ENCODE results near the gene LYZL6. TPM values are rescaled to one million over a fixed set of nuclear protein-coding genes. Genes with fewer than 3 reads are reported as not detected.
"Not testable (repeated sequence)": the region's sequence is repeated elsewhere in the genome, so short reads cannot be mapped to it uniquely, and the experiment has no call there.

The LYZL6 gene
- total and polyA plus RNA-seq, 5 donors from 2014 or later: not detected

DNA sequence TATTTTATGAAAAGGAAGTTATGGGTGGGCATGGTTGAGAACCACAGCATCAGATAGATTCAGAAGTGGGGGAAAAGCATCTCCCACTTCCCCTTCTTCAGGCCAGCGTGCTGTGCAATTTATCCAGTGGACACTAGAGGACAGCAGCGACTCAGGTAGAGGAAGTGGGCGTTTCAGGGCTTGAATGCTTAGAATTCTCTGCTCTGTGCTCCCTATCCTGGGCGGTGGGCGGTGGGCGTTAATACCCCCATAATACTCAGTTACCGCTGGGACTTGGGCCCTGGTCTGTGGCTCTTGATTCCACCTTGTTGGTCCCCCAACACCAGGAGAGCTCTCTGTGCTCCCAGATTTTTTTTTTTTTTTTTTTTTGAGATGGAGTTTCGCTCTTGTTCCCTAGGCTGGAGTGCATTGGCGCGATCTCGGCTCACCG, 3.7 kb upstream of the LYZL6 start:
- H3K27ac ChIP-seq (ENCODE audit: insufficient read depth, low read length, poor library complexity, severe bottlenecking): no peak overlapping the region
- no peaks in the 10 kb centered on the region for H3K36me3 ChIP-seq (ENCODE audit: control insufficient read depth, insufficient read depth, low read length)
- no peaks in the 10 kb centered on the region for H3K36me3 Mint-ChIP-seq
- no peak overlapping the region for H3K4me3 ChIP-seq (ENCODE audit: low read depth, low read length)
- peak in 2 of 3 donors; percentile 11 to 60 for DNase-seq
- no peaks in the 10 kb centered on the region for H3K9me3 ChIP-seq (ENCODE audit: control insufficient read depth in 2 of 2, low read length in 2 of 2)
- H3K4me1 Mint-ChIP-seq: peaks cover 0 to 4% (median 0%) of the 10 kb centered on the region in 4 donors
- no peaks in the 10 kb centered on the region for H3K27me3 ChIP-seq (ENCODE audit: control insufficient read depth, insufficient read depth, low read length)
- no peaks in the 10 kb centered on the region for H3K9me3 Mint-ChIP-seq
- peaks cover 22% of the 10 kb centered on the region for H3K27me3 Mint-ChIP-seq
- H3K27ac Mint-ChIP-seq: no peak overlapping the region
- H3K4me3 Mint-ChIP-seq: no peak overlapping the region
- H3K4me1 ChIP-seq (ENCODE audit: control insufficient read depth, insufficient read depth, low read length, poor library complexity, severe bottlenecking): no peaks in the 10 kb centered on the region
- peak; percentile 67 to 82 for ATAC-seq (ENCODE audit: low read depth in 2 of 2)

- DNase-seq (no peak), ATAC-seq (ENCODE audit: low read depth in 2 of 2) (no peak)
- no peaks in the 10 kb centered on the region for H3K9me3 Mint-ChIP-seq
- Histone ChIP-seq H3K4me1 (ENCODE audit: control insufficient read depth, insufficient read depth, low read length, poor library complexity, severe bottlenecking) (no peaks in the 10 kb centered on the region), H3K9me3 (ENCODE audit: control insufficient read depth in 2 of 2, low read length in 2 of 2) (no peaks in the 10 kb centered on the region), H3K36me3 (ENCODE audit: control insufficient read depth, insufficient read depth, low read length) (no peaks in the 10 kb centered on the region), H3K4me3 (ENCODE audit: low read depth, low read length) (no peak overlapping the region), H3K27me3 (ENCODE audit: control insufficient read depth, insufficient read depth, low read length) (no peaks in the 10 kb centered on the region), H3K27ac (ENCODE audit: insufficient read depth, low read length, poor library complexity, severe bottlenecking) (no peak overlapping the region)
- H3K27ac Mint-ChIP-seq: no peak overlapping the region
- no peaks in the 10 kb centered on the region for H3K36me3 Mint-ChIP-seq
- no peak overlapping the region for H3K4me3 Mint-ChIP-seq
- H3K27me3 Mint-ChIP-seq: peaks cover 23% of the 10 kb centered on the region
- no peaks in the 10 kb centered on the region for H3K4me1 Mint-ChIP-seq
Measured at GRCh38 chr17:35944151-35944550, 638 bp upstream of the LYZL6 start.

- Histone ChIP-seq H3K36me3 (ENCODE audit: control insufficient read depth, insufficient read depth, low read length) (no peaks in the 10 kb centered on the region), H3K4me1 (ENCODE audit: control insufficient read depth, insufficient read depth, low read length, poor library complexity, severe bottlenecking) (no peaks in the 10 kb centered on the region), H3K4me3 (ENCODE audit: low read depth, low read length) (no peak overlapping the region), H3K27me3 (ENCODE audit: control insufficient read depth, insufficient read depth, low read length) (peaks cover 3% of the 10 kb centered on the region), H3K9me3 (ENCODE audit: control insufficient read depth in 2 of 2, low read length in 2 of 2) (no peaks in the 10 kb centered on the region), H3K27ac (ENCODE audit: insufficient read depth, low read length, poor library complexity, severe bottlenecking) (no peak overlapping the region)
- H3K27me3 Mint-ChIP-seq: peaks cover 26% of the 10 kb centered on the region
- DNase-seq: no peak
- no peak for ATAC-seq (ENCODE audit: low read depth in 2 of 2)
- no peak overlapping the region for H3K27ac Mint-ChIP-seq
- H3K4me1 Mint-ChIP-seq: no peaks in the 10 kb centered on the region
- H3K9me3 Mint-ChIP-seq: no peaks in the 10 kb centered on the region
- H3K36me3 Mint-ChIP-seq: no peaks in the 10 kb centered on the region
- no peak overlapping the region for H3K4me3 Mint-ChIP-seq
Measured at GRCh38 chr17:35942588-35943186, 826 bp downstream of the LYZL6 start.

GRCh38 chr17:35938492-35938891, 5.0 kb downstream of the LYZL6 start:
- H3K27me3 Mint-ChIP-seq: peaks cover 25% of the 10 kb centered on the region
- ATAC-seq (ENCODE audit: low read depth in 2 of 2); H3K9me3 ChIP-seq (ENCODE audit: control insufficient read depth in 2 of 2, low read length in 2 of 2); H3K9me3 Mint-ChIP-seq; H3K27ac Mint-ChIP-seq; H3K36me3 Mint-ChIP-seq; H3K4me3 ChIP-seq (ENCODE audit: low read depth, low read length); H3K4me1 Mint-ChIP-seq; H3K4me1 ChIP-seq (ENCODE audit: control insufficient read depth, insufficient read depth, low read length, poor library complexity, severe bottlenecking); DNase-seq; H3K27ac ChIP-seq (ENCODE audit: insufficient read depth, low read length, poor library complexity, severe bottlenecking); H3K4me3 Mint-ChIP-seq; H3K36me3 ChIP-seq (ENCODE audit: control insufficient read depth, insufficient read depth, low read length); H3K27me3 ChIP-seq (ENCODE audit: control insufficient read depth, insufficient read depth, low read length): not testable (repeated sequence)

GRCh38 chr17:35936063-35936462, 7.5 kb downstream of the LYZL6 start:
- H3K36me3 ChIP-seq (ENCODE audit: control insufficient read depth, insufficient read depth, low read length): no peaks in the 10 kb centered on the region
- H3K27ac ChIP-seq (ENCODE audit: insufficient read depth, low read length, poor library complexity, severe bottlenecking): no peak overlapping the region
- DNase-seq (no peak), ATAC-seq (ENCODE audit: low read depth in 2 of 2) (no peak)
- no peak overlapping the region for H3K4me3 ChIP-seq (ENCODE audit: low read depth, low read length)
- Mint-ChIP-seq H3K27ac (no peak overlapping the region), H3K4me3 (no peak overlapping the region), H3K36me3 (no peaks in the 10 kb centered on the region), H3K4me1 (no peaks in the 10 kb centered on the region), H3K27me3 (peaks cover 30% of the 10 kb centered on the region), H3K9me3 (no peaks in the 10 kb centered on the region)
- peaks cover 3% of the 10 kb centered on the region for H3K27me3 ChIP-seq (ENCODE audit: control insufficient read depth, insufficient read depth, low read length)
- no peaks in the 10 kb centered on the region for H3K4me1 ChIP-seq (ENCODE audit: control insufficient read depth, insufficient read depth, low read length, poor library complexity, severe bottlenecking)
- no peaks in the 10 kb centered on the region for H3K9me3 ChIP-seq (ENCODE audit: control insufficient read depth in 2 of 2, low read length in 2 of 2)

DNA sequence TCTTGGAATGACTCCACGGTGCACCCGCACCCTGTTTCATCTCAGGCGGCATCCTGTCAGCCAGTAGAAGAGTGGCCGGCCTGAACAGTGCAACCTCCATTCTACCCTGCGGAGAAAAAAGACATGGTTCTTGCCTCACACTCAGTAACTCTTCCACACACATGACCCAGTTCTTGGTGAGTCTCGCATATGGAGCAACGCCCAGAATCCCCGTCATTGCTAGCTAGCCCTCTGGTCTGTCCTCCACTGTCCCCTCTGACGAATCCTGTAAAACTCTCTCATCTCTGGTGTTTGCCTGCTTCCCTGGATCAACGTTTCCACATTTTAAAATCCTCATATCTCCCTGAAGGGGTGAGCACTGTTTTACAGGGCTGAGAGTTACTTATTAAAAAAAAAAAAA, 8.8 kb downstream of the LYZL6 start:
- Histone ChIP-seq H3K27me3 (ENCODE audit: control insufficient read depth, insufficient read depth, low read length) (peaks cover 3% of the 10 kb centered on the region), H3K27ac (ENCODE audit: insufficient read depth, low read length, poor library complexity, severe bottlenecking) (no peak overlapping the region), H3K9me3 (ENCODE audit: control insufficient read depth in 2 of 2, low read length in 2 of 2) (no peaks in the 10 kb centered on the region), H3K4me1 (ENCODE audit: control insufficient read depth, insufficient read depth, low read length, poor library complexity, severe bottlenecking) (peaks cover 8% of the 10 kb centered on the region), H3K4me3 (ENCODE audit: low read depth, low read length) (no peak overlapping the region), H3K36me3 (ENCODE audit: control insufficient read depth, insufficient read depth, low read length) (no peaks in the 10 kb centered on the region)
- peaks cover 22% of the 10 kb centered on the region for H3K27me3 Mint-ChIP-seq
- no peak overlapping the region for H3K27ac Mint-ChIP-seq
- H3K4me1 Mint-ChIP-seq: peaks cover 0 to 12% (median 8%) of the 10 kb centered on the region in 4 donors
- no peak for ATAC-seq (ENCODE audit: low read depth in 2 of 2)
- DNase-seq: no peak
- no peaks in the 10 kb centered on the region for H3K9me3 Mint-ChIP-seq
- H3K4me3 Mint-ChIP-seq: no peak overlapping the region
- no peaks in the 10 kb centered on the region for H3K36me3 Mint-ChIP-seq

DNA sequence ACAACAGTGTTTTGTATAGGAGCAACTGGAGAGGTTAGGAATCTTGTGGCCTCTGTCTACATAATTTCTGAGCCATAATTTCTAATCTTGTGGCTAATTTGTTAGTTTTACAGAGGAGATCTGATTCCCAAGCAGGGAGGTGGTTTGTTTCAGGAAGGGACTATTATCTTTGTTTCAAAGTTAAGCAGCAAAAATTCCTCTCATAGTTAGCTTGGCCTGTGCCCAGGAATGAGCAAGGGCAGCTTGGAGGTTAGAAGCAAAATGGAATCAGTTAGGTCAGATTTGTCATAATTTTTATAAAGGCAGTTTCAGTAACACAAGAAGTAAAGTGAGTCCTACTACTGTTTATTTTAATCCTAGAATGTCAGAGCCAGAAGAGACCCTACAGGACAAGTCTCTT, 10.9 kb downstream of the LYZL6 start:
- Histone ChIP-seq H3K9me3 (ENCODE audit: control insufficient read depth in 2 of 2, low read length in 2 of 2) (no peaks in the 10 kb centered on the region), H3K27me3 (ENCODE audit: control insufficient read depth, insufficient read depth, low read length) (no peaks in the 10 kb centered on the region), H3K4me3 (ENCODE audit: low read depth, low read length) (no peak overlapping the region), H3K4me1 (ENCODE audit: control insufficient read depth, insufficient read depth, low read length, poor library complexity, severe bottlenecking) (peaks cover 8% of the 10 kb centered on the region), H3K36me3 (ENCODE audit: control insufficient read depth, insufficient read depth, low read length) (no peaks in the 10 kb centered on the region), H3K27ac (ENCODE audit: insufficient read depth, low read length, poor library complexity, severe bottlenecking) (no peak overlapping the region)
- no peak overlapping the region for H3K27ac Mint-ChIP-seq
- H3K4me3 Mint-ChIP-seq: no peak overlapping the region
- H3K36me3 Mint-ChIP-seq: no peaks in the 10 kb centered on the region
- no peaks in the 10 kb centered on the region for H3K9me3 Mint-ChIP-seq
- DNase-seq (no peak), ATAC-seq (ENCODE audit: low read depth in 2 of 2) (no peak)
- peaks cover 13% of the 10 kb centered on the region for H3K27me3 Mint-ChIP-seq
- H3K4me1 Mint-ChIP-seq: peaks cover 0 to 21% (median 10%) of the 10 kb centered on the region in 4 donors

DNA sequence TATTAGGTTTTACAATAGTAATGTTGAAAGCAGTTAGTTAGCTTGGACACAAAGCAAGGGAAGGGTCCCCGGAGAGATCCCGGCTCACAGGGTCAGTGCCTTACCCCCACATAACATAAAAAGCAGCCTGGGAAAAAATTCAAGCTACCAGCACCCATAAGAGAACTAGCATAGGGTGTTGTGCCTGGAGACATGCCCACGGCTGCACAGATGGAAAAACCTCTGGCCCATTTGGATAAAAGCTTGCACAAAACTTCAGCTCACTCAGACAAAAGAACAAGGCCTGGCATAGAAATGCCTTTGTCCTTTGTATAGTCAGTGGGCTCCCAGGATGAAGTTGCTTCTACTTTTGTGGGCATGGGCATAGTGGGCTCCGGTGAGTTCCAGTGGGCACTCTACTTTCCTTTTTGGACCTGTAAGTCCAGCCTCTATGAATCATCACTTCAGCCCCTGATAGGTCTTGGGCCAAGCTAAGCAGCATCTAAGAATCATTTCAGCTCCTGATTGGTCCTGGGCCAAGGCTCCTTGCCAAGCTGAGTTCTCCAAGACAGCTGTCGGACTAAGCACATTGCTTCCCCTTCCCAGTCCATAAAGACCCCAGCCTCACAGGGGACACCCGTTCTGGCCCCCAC, 11.6 kb downstream of the LYZL6 start:
- Histone ChIP-seq H3K9me3 (ENCODE audit: control insufficient read depth in 2 of 2, low read length in 2 of 2) (no peaks in the 10 kb centered on the region), H3K27me3 (ENCODE audit: control insufficient read depth, insufficient read depth, low read length) (no peaks in the 10 kb centered on the region), H3K27ac (ENCODE audit: insufficient read depth, low read length, poor library complexity, severe bottlenecking) (no peak overlapping the region), H3K4me1 (ENCODE audit: control insufficient read depth, insufficient read depth, low read length, poor library complexity, severe bottlenecking) (peaks cover 8% of the 10 kb centered on the region), H3K4me3 (ENCODE audit: low read depth, low read length) (no peak overlapping the region), H3K36me3 (ENCODE audit: control insufficient read depth, insufficient read depth, low read length) (no peaks in the 10 kb centered on the region)
- H3K27me3 Mint-ChIP-seq: peaks cover 11% of the 10 kb centered on the region
- H3K36me3 Mint-ChIP-seq: no peaks in the 10 kb centered on the region
- ATAC-seq (ENCODE audit: low read depth in 2 of 2): no peak
- H3K9me3 Mint-ChIP-seq: no peaks in the 10 kb centered on the region
- no peak overlapping the region for H3K27ac Mint-ChIP-seq
- no peak overlapping the region for H3K4me3 Mint-ChIP-seq
- DNase-seq: no peak
- H3K4me1 Mint-ChIP-seq: peaks cover 0 to 21% (median 10%) of the 10 kb centered on the region in 4 donors

Data from CD4-positive, CD25-positive, alpha-beta regulatory T cell (primary cell).